Liver (tissue), 9 donors: ENCODE results near the gene PRR30. TPM values are rescaled to one million over a fixed set of nuclear protein-coding genes. Genes with fewer than 3 reads are reported as not detected.

Experiments
- DNase-seq: peaks from one replicate; pipeline ENCODE4 v3.0.0-alpha.2; 2017; ENCODE audit warnings: low spot score
- H3K27ac ChIP-seq, 2 donors: one replicate each; pipeline ENCODE4 v1.7.0; 2013; ENCODE audit warnings: inconsistent platforms in 2 of 2, low read length in 2 of 2, control low read depth in 1 of 2, low read depth in 1 of 2, mild to moderate bottlenecking in 1 of 2
- H3K27me3 ChIP-seq, 4 donors: one replicate each; pipeline versions ENCODE4 v1.6.1 to v1.7.0; 2013; ENCODE audit warnings: low read length in 3 of 4, inconsistent platforms in 1 of 4, mild to moderate bottlenecking in 1 of 4, moderate library complexity in 1 of 4; ENCODE audit not compliant: control insufficient read depth in 4 of 4, insufficient read depth in 4 of 4
- H3K36me3 ChIP-seq, 4 donors: one replicate each; pipeline versions ENCODE4 v1.6.1 to v1.7.0; 2013; ENCODE audit warnings: low read length in 3 of 4, mild to moderate bottlenecking in 3 of 4, low read depth in 1 of 4, moderate library complexity in 1 of 4; ENCODE audit not compliant: control insufficient read depth in 4 of 4, insufficient read depth in 3 of 4
- H3K4me1 ChIP-seq, 4 donors: one replicate each; pipeline versions ENCODE4 v1.6.1 to v1.7.0; 2013; ENCODE audit warnings: low read length in 3 of 4, mild to moderate bottlenecking in 3 of 4, moderate library complexity in 1 of 4; ENCODE audit not compliant: control insufficient read depth in 4 of 4, insufficient read depth in 4 of 4
- H3K4me3 ChIP-seq, 3 donors: one replicate each; pipeline versions ENCODE4 v1.6.1 to v1.7.0; 2013; ENCODE audit warnings: low read length in 3 of 3, control low read depth in 1 of 3, low read depth in 1 of 3, mild to moderate bottlenecking in 1 of 3
- H3K9ac ChIP-seq, 2 donors: one replicate each; pipeline ENCODE4 v1.7.0; 2013; ENCODE audit warnings: low read length in 2 of 2, mild to moderate bottlenecking in 2 of 2, moderate library complexity in 2 of 2, control low read depth in 1 of 2, low read depth in 1 of 2
- H3K9me3 ChIP-seq, 4 donors: one replicate each; pipeline versions ENCODE4 v1.6.1 to v1.7.0; 2013; ENCODE audit warnings: low read length in 3 of 4; ENCODE audit not compliant: control insufficient read depth in 4 of 4
- EGR1 ChIP-seq, 2 donors: IDR thresholded peaks; 2 replicates each; pipeline ENCODE4 v1.6.1; 2016 to 2018; ENCODE audit warnings: antibody characterized with exemption in 2 of 2, low read depth in 2 of 2
- GABPA ChIP-seq, 2 donors: IDR thresholded peaks in 1 of 2; conservative IDR thresholded peaks in 1 of 2; 2 replicates each; pipeline ENCODE4 v1.6.1; 2016; ENCODE audit warnings: antibody characterized with exemption in 2 of 2, mild to moderate bottlenecking in 1 of 2, moderate library complexity in 1 of 2
- HNF4G ChIP-seq: IDR thresholded peaks from 2 replicates; pipeline ENCODE4 v1.6.1; 2016; ENCODE audit warnings: antibody characterized with exemption
- JUND ChIP-seq, 2 donors: IDR thresholded peaks; 2 replicates each; pipeline ENCODE4 v1.6.1; 2016; ENCODE audit warnings: antibody characterized with exemption in 2 of 2
- RAD21 ChIP-seq, 2 donors: IDR thresholded peaks; 2 replicates each; pipeline ENCODE4 v1.6.1; 2016; ENCODE audit warnings: antibody characterized with exemption in 2 of 2, mild to moderate bottlenecking in 2 of 2
- RXRA ChIP-seq, 2 donors: IDR thresholded peaks; 2 replicates each; pipeline ENCODE4 v1.6.1; 2017 to 2018; ENCODE audit warnings: antibody characterized with exemption in 2 of 2, mild to moderate bottlenecking in 1 of 2
- SP1 ChIP-seq: IDR thresholded peaks from 2 replicates; pipeline ENCODE4 v1.6.1; 2018; ENCODE audit warnings: antibody characterized with exemption, mild to moderate bottlenecking
- YY1 ChIP-seq: IDR thresholded peaks from 2 replicates; pipeline ENCODE4 v1.6.1; 2016; ENCODE audit warnings: antibody characterized with exemption, mild to moderate bottlenecking
- WGBS: extraction: QIAGEN DNeasy Blood & Tissue Kit; methylation state at CpG from one replicate; pipeline ENCODE4 v1.1.7; 2013; 5-methylcytosine and 5-hydroxymethylcytosine counted together
- polyA plus RNA-seq, 2 donors: library from polyadenylated mRNA; stranded (reverse) in 1 of 2; unstranded in 1 of 2; fragments of 200-250 nt in 1 of 2; fragments of >200 nt in 1 of 2; fragmentation: Nextera tagmentation in 1 of 2; extraction: Ambion mirVana in 1 of 2; gene quantifications; one replicate each; pipeline versions ENCODE4 v1.2.1 to v1.2.3, GENCODE V29; 2013 to 2015
- total RNA-seq, 2 donors: library from RNA; depleted of rRNA; stranded (reverse); fragments of >200 nt; gene quantifications; one replicate each; pipeline ENCODE4 v1.2.3, GENCODE V29; 2014
- TF ChIP-seq, protein P1 (sequence below): fragments of 150-350 bp; IDR thresholded peaks from 2 replicates; pipeline ENCODE4 v1.5.1; 2017; ENCODE audit warnings: improper control_type of control experiment, low read depth, low read length; ENCODE audit not compliant: missing input control
- donor health status: healthy.
- donor health status: healthy.
- donor health status: healthy.
- donor health status: healthy.
- donor health status: healthy.

Gene PRR30
- total and polyA plus RNA-seq, 4 donors = not detected

- WGBS = 56% methylated on average over 33 of the region's 33 CpGs
- Histone ChIP-seq H3K9me3 (no peaks in the 10 kb centered on the region), H3K27ac (peak overlapping the region in 1 of 2 donors; percentile 21), H3K27me3 (no peaks in the 10 kb centered on the region), H3K9ac (no peak overlapping the region), H3K36me3 (peaks cover 13 to 26% (median 22%) of the 10 kb centered on the region in 4 donors), H3K4me3 (no peak overlapping the region), H3K4me1 (peaks cover 3 to 12% (median 10%) of the 10 kb centered on the region in 4 donors)
- DNase-seq = no peak
- peak in 1 of 2 donors; percentile 57 for TF ChIP-seq RXRA (IDR thresholded peaks at IDR 0.05)
- TF ChIP-seq YY1 = peak; percentile 99
- TF ChIP-seq SP1 = peak; percentile 49
- no peak for TF ChIP-seq JUND (IDR thresholded peaks at IDR 0.05)
- TF ChIP-seq EGR1 (IDR thresholded peaks at IDR 0.05; ENCODE audit: low read depth in 2 of 2) = no peak
These were observed 4.3 kb downstream of the PRR30 start for GRCh38 chr2:27134781-27135477.

DNA sequence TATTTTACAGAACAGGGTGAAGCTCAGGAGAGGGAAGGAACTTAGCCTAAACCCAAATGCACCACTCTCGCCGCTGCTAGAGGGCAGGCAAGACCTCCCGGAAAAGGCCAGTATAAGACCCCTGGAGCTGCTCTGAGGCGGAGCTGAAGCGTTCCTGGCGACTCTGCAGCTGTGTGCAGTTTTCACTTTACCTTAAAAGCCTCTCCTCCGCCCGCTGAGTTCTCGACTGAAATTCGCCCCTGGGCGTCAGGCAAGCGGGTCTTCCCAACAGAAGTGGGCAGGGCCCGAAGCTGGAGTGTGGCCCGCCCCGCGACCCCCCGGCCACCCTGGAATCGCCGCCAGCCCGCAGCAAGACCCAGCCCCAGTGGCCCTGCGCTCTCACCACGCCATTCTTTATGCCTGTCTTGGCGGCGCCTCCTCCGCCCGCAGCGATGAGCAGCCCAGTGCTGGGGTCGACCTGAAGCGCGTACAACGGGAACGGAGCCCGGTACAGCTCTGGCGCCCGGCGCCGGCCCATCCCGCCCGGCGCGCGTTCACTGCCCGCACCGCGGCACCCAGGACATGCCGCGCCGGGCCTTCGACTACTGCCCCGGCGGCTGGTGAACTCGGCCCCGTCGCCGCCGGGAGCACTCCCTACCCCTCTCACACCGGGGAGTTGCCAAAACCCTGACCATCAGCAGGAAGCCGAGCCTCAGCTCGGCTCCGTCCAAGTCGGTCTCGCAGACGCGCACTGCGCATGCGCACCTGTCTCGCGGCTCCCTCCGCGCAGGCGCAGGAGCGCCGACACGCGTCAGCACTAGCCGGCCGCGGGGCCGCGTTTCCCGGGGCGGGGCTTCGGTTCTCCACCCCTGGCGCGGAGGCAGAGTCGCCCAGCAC is 5.1 kb downstream of the PRR30 start, which contains the start of gene PREB:
Gene PREB (minus strand): TSS at position 732 of the 876 bp plus-strand sequence. CDS start 215 bp downstream, at position 517.
- peaks cover 3 to 12% (median 10%) of the 10 kb centered on the region in 4 donors for H3K4me1 ChIP-seq
- TF ChIP-seq, protein P1, sequence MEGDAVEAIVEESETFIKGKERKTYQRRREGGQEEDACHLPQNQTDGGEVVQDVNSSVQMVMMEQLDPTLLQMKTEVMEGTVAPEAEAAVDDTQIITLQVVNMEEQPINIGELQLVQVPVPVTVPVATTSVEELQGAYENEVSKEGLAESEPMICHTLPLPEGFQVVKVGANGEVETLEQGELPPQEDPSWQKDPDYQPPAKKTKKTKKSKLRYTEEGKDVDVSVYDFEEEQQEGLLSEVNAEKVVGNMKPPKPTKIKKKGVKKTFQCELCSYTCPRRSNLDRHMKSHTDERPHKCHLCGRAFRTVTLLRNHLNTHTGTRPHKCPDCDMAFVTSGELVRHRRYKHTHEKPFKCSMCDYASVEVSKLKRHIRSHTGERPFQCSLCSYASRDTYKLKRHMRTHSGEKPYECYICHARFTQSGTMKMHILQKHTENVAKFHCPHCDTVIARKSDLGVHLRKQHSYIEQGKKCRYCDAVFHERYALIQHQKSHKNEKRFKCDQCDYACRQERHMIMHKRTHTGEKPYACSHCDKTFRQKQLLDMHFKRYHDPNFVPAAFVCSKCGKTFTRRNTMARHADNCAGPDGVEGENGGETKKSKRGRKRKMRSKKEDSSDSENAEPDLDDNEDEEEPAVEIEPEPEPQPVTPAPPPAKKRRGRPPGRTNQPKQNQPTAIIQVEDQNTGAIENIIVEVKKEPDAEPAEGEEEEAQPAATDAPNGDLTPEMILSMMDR = peak; percentile 7
- TF ChIP-seq RAD21 (IDR thresholded peaks at IDR 0.05) = peak in 1 of 2 donors; percentile 52
- no peak for TF ChIP-seq HNF4G
- peak in 1 of 2 donors; percentile 71 for TF ChIP-seq GABPA (IDR thresholded peaks at IDR 0.05 in 1 of 2, conservative IDR thresholded peaks at IDR 0.05 in 1 of 2)
- peaks cover 13 to 32% (median 24%) of the 10 kb centered on the region in 4 donors for H3K36me3 ChIP-seq
- peak within 1 kb of the TSS; percentile 85 to 92 for H3K27ac ChIP-seq
- peak within 1 kb of the TSS; percentile 59 to 92 for H3K9ac ChIP-seq
- peak; percentile 97 for DNase-seq
- H3K27me3 ChIP-seq = no peaks in the 10 kb centered on the region
- WGBS = under 1% methylated on average over 86 of the region's 86 CpGs
- H3K4me3 ChIP-seq = peak within 1 kb of the TSS; percentile 89 to 93 (median 92)
- H3K9me3 ChIP-seq = no peaks in the 10 kb centered on the region

GRCh38 chr2:27133195-27133875 is 5.9 kb downstream of the PRR30 start:
- Histone ChIP-seq H3K4me3 (peak overlapping the region; percentile 89 to 93 (median 92)), H3K27ac (peak overlapping the region in 1 of 2 donors; percentile 92), H3K27me3 (no peaks in the 10 kb centered on the region), H3K36me3 (peaks cover 13 to 32% (median 24%) of the 10 kb centered on the region in 4 donors), H3K9ac (peak overlapping the region; percentile 59 to 92), H3K4me1 (peaks cover 3 to 12% (median 10%) of the 10 kb centered on the region in 4 donors), H3K9me3 (no peaks in the 10 kb centered on the region)
- TF ChIP-seq RAD21 (IDR thresholded peaks at IDR 0.05) (peak in 1 of 2 donors; percentile 29), RXRA (IDR thresholded peaks at IDR 0.05) (peak in 1 of 2 donors; percentile 30), YY1 (peak; percentile 65)
- TF ChIP-seq, protein P1 = no peak
- WGBS = 40% methylated on average over 14 of the region's 14 CpGs
- DNase-seq = no peak
